Tongue (tissue), 3 donors: ENCODE results near the gene DERL3. TPM values are rescaled to one million over a fixed set of nuclear protein-coding genes. Genes with fewer than 3 reads are reported as not detected.

Source experiments
- DNase-seq: peaks from one replicate; pipeline ENCODE4 v3.0.0-alpha.2; 2015
- small RNA-seq: library from RNA; depleted of rRNA; stranded (forward); fragments of <200 nt; gene quantifications from one replicate; pipeline ENCODE3, GENCODE V24; 2014; ENCODE audit warnings: low replicate concordance
- total RNA-seq: library from RNA; depleted of rRNA; stranded (reverse); fragments of >200 nt; gene quantifications from one replicate; pipeline ENCODE4 v1.2.3, GENCODE V29; 2014

DERL3 gene
- total RNA-seq, 1 donor from 2014 or later, result 0.10 TPM

DNA sequence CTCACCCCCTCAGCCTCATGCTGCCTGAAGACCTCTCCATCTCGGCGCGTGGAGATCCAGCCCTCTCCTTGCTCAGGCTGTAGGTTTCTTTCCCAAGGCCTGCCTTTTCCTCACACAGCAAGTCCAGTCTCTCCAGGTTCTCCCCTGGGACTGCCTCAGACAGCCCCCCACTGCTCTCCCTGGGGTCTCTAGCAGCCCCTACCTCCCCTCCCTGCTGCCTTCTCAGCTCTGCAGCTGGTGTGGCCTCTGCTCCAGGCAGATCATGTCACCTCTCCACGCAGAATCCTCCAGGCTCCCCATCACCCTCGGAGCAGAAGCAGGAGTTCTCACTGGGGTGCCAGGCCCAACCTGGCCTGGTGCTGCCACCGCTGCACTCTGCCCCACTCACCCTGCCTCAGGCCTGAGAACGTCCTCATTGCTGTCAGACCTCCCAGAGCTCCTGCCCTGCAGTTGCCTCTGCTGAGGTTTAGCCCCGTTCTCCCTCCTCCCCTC lies 36.9 kb downstream of the DERL3 start:
- no peak for DNase-seq

- DNase-seq, result no peak
These were observed 37.5 kb downstream of the DERL3 start for GRCh38 chr22:23801238-23801821.

DNA sequence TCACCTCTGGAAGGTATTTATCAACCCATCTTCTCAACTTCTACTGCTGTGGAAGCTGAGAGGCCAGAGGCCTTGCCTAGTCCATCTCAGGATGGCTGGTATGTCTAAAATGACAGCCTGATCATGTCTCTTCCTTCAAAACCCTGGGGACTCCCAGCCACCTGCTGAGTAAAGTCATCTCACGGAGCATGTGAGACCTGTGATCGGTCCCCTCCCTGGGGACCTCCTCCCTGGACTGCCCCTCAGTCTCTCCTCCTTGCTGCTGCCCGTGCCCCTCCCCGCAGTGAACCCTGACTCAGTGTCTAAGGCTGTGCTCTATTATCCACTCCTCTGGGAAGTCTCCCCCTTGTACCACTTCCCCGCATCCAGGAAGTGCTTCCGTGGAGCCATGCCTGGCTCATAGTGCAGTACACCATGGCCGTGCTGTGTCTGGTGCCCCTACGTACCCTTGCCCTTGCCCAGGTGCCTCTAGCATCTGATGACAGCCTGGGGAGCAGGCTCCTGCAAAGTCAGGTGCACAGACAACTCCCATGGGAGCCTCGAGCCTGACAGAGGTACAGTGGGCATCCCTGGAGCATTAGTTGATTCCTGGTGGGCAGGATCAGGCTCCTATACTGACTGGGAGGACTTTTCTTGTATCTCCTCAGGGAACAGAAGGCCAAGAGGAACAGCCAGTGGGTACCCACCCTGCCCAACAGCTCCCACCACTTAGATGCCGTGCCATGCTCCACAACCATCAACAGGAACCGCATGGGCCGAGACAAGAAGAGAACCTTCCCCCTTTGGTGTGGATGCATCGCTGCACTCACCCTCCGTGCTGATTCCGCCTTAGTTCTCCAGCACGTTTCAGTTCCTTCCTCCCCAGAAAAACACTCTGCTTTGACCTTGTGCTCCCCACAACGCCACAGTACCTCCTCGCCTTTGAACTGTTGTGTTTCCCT lies 38.2 kb downstream of the DERL3 start:
- no peak for DNase-seq

GRCh38 chr22:23796461-23796860 lies 42.3 kb downstream of the DERL3 start:
- peak; percentile 50 for DNase-seq

DNA sequence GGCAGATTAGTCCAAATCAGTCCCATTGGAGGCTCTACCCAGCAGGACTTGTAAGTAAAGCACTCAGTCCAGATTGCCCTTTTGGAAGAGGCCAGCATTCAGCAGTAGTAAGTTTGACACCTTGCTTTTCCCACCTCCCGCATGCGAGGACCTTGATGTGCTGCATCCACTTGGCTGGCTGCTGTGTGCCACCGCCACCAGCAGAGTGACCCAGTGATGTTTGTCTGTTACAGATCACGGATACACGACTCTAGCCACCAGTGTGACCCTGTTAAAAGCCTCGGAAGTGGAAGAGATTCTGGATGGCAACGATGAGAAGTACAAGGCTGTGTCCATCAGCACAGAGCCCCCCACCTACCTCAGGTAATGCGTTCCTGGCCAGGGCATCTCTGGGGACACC lies 45.5 kb downstream of the DERL3 start:
- DNase-seq, result no peak

DNA sequence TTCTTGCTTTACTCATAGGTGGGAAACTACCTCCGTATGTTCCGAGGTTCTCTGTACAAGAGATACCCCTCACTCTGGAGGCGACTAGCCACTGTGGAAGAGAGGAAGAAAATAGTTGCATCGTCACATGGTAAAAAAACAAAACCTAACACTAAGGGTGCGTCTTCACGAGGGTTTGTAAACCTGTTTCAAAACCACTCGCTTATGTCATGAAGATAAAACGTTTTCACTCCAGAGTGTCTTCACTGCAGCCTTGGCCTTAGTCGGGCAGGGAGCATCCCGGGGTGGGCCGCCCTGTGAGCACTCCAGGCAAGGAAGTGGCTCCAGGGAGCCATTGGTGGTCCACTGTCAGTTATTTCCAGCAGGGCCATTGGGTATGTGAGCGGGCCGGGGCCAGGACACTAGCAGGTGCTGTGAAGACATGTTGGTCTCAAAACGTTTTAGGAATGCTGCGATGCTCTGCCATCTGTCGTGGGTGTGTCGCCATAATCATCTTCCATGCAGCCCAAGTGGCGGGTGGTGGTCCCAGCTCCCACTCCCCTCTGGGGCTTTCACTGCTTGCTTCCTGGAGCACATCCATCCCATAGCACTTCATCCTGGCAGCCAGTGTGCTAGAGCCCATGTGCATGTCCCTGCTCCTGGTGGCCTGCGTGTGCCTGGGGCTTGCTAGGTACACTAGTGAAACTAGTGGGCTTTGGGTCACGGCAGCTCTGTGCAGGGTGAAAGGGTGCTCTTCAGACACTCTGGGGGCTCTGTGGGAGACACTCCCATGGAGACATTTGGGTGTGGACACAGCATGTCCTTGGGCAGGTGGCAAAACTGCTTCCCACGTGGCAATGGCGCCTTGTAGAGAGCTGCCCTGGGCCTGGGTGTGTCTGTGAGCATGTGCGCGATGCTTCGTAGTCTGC lies 46.8 kb downstream of the DERL3 start:
- DNase-seq, result no peak

GRCh38 chr22:23790819-23791737 lies 47.7 kb downstream of the DERL3 start:
- peak; percentile 66 for DNase-seq

DNA sequence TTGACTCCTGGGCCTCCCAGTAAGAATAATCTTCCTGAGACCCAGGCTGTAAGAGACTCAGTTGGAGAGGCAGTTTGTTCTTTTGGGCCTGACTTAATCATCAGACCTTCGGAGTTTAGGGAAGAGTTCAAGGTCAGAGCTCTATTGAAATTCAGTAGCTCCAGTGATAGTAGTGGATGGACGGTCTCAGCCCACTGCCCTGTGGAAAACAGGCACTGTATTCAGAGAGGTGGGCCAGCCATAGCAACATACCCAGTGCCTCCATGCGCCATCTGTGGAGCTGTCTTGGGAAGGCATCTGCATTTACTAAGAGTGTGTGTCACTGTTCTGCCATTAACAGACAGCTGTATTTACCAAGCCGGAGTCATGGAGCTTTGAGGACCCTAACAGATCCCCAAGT lies 49.2 kb downstream of the DERL3 start:
- no peak for DNase-seq

DNA sequence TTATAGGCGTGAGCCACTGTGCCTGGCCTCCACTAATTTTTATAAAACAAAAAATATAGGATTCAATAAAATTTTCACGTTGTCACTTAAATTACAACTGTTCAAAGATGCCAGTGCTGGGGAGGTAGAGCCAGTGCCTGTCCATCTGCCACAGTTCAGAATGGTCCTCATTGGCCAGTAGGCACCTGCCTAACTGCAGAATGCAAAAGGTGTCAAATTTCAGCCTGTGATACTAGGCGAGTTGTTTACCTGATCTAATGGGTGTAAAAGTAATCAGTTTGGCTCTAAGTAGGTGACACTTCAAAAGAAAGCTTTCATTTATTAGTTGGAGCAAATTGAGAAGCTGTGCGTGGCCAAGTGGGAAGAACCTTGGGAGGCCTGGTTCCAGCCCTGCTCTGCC lies 49.7 kb downstream of the DERL3 start:
- no peak for DNase-seq

GRCh38 chr22:23787910-23788309 lies 50.9 kb downstream of the DERL3 start:
- no peak for DNase-seq

- DNase-seq, result no peak
These were observed 51.3 kb downstream of the DERL3 start for GRCh38 chr22:23787600-23787896.

DNA sequence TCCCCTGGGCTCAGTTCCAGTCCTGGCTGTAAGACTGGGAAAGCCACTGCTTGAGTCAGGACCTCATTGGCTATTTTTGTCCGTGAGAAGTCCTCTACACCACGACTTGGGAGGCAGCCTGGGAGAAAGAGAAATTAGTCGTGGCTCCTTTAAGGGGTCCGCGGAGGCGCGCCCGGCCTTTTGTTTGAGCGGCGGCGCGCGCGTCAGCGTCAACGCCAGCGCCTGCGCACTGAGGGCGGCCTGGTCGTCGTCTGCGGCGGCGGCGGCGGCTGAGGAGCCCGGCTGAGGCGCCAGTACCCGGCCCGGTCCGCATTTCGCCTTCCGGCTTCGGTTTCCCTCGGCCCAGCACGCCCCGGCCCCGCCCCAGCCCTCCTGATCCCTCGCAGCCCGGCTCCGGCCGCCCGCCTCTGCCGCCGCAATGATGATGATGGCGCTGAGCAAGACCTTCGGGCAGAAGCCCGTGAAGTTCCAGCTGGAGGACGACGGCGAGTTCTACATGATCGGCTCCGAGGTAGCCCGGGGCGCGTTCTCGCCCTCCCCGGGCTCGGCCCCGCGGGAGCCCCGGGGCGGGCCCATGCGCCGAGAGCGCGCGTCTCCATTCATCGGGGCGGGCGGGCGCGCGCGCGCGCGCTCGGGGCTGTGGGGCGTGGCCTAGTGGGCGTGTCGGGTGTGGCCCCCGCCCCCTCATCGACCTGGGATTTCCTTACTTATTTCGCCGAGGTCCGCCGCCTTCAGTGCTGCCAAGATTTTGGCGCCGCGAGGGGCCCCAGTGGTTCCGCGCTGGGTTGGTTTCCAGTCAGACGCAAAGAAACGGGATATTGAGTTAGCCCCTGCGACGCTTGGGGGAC lies 51.8 kb downstream of the DERL3 start, which contains the start of gene SMARCB1:
Gene SMARCB1, plus strand, starts transcription at position 215 of the 848 bp plus-strand sequence. Its CDS starts 204 bp downstream, at position 419.
- peak; percentile 97 for DNase-seq

DNA sequence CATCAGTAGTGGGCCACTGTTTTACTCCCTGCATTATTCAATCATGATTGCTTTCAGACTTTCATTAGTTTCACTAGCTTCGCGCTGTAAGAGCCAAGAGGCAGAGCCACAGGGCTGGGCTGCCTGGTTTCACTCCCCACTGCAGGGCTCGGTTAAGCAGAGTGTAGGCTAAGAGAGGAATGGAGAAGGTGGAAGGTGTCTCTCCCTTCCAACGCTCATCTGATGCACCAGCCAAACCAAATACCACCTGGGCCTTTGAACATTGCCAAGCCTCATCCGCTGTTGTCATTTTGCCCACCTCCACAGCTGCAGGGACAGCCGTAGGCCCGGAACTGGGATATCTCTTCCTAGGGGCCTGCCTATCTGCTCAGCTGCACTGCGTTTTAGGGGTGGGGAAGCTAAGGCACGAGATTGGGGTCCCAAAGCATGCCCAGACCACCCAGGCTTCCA lies 52.5 kb downstream of the DERL3 start:
- no peak for DNase-seq

Small RNA genes within 50 kb of the gene (small RNA-seq; reads per million reads assigned to genes)
- not detected for gene RN7SL268P

Other genes with a start within 250 kb of the DERL3 start
- 0.41 TPM for gene DRICH1, start 206.7 kb downstream of the DERL3 start, total RNA-seq
- not detected for gene RGL4, start 148.0 kb downstream of the DERL3 start, total RNA-seq
- 4.6 TPM for gene ZNF70, start 87.9 kb downstream of the DERL3 start, total RNA-seq
- gene VPREB3, start 84.6 kb downstream of the DERL3 start, total RNA-seq, result 1.7 TPM
- not detected for gene C22orf15, start 76.0 kb downstream of the DERL3 start, total RNA-seq
- 6.4 TPM for gene CHCHD10, start 71.0 kb downstream of the DERL3 start, total RNA-seq
- 10.8 TPM for gene MMP11, start 66.2 kb downstream of the DERL3 start, total RNA-seq
- 22.1 TPM for gene SMARCB1, start 52.0 kb downstream of the DERL3 start, total RNA-seq
- 8.2 TPM for gene SLC2A11, start 18.9 kb upstream of the DERL3 start, total RNA-seq
- gene MIF, start 55.4 kb upstream of the DERL3 start, total RNA-seq, result 74.0 TPM
- gene GSTT2B, start 122.2 kb upstream of the DERL3 start, total RNA-seq, result 5.8 TPM
- gene DDTL, start 127.9 kb upstream of the DERL3 start, total RNA-seq, result not detected
- 72.2 TPM for gene DDT, start 135.4 kb upstream of the DERL3 start, total RNA-seq
- gene GSTT2, start 141.1 kb upstream of the DERL3 start, total RNA-seq, result not detected
- not detected for gene GSTT4, start 166.4 kb upstream of the DERL3 start, total RNA-seq
- 42.3 TPM for gene CABIN1, start 172.3 kb upstream of the DERL3 start, total RNA-seq